ENCODE measurements around the gene SNORC. TPM values are rescaled to one million over a fixed set of nuclear protein-coding genes. Genes with fewer than 3 reads are reported as not detected.

Gene SNORC
- total RNA-seq, 4 donors from 2014 or later: 0.35 to 2.0 TPM; not detected in 2

DNA sequence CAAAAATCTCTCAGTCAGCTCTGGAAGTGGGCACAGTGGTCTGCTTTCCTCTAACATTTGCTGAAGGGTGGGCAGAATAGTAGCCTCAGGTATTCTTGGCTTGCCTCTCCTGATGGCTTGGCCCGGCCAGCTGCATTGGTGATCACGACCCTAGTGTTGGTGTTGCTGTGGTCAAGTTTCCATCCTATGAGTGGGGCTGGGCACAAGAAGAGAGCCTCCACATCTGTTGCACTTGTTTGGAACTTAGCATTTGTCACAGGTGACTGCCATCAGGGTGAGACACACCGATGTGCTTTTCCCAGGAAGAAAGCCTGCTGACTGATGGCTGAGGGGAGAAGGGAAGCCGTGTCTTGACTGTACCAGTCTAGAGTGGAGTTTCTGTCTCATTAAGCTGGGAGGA is 33.1 kb upstream of the SNORC start:
- intact Hi-C loops (cut with DNase I; ENCODE audit: low total_unique reads): no loop called here
- TF ChIP-seq POLR2A (IDR thresholded peaks at IDR 0.05): no peak
- TF ChIP-seq, protein P1, sequence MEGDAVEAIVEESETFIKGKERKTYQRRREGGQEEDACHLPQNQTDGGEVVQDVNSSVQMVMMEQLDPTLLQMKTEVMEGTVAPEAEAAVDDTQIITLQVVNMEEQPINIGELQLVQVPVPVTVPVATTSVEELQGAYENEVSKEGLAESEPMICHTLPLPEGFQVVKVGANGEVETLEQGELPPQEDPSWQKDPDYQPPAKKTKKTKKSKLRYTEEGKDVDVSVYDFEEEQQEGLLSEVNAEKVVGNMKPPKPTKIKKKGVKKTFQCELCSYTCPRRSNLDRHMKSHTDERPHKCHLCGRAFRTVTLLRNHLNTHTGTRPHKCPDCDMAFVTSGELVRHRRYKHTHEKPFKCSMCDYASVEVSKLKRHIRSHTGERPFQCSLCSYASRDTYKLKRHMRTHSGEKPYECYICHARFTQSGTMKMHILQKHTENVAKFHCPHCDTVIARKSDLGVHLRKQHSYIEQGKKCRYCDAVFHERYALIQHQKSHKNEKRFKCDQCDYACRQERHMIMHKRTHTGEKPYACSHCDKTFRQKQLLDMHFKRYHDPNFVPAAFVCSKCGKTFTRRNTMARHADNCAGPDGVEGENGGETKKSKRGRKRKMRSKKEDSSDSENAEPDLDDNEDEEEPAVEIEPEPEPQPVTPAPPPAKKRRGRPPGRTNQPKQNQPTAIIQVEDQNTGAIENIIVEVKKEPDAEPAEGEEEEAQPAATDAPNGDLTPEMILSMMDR (IDR thresholded peaks at IDR 0.05): no peak
- Histone ChIP-seq H3K27me3 (no peaks in the 10 kb centered on the region), H3K4me3 (no peak overlapping the region), H3K4me1 (no peaks in the 10 kb centered on the region), H3K36me3 (no peaks in the 10 kb centered on the region), H3K9me3 (no peaks in the 10 kb centered on the region), H3K27ac (no peak overlapping the region)
- no peak for DNase-seq

DNA sequence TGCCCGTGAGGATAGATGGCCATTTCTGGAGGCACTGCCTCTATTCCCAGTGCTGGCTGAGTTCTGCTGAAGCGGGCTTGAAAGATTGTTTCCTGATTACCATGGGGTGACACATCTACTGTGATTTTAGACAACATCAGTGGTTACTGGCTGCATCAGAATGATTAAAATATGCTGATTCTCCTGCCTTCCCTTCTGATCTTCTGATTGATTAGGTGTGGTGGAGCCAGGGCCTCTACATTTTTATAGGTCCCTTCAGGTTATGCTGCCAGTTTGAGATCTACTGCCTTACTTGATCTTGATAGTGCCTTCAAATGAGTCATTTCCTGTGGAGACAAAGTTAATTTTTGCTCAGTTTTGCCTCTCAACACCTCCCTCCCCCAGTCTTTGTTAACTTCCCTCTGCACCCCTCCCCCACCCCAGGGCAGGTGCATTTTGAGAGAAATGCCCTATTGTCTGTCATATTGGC is 31.6 kb upstream of the SNORC start:
- no peak for TF ChIP-seq POLR2A (IDR thresholded peaks at IDR 0.05)
- TF ChIP-seq, protein P1 (IDR thresholded peaks at IDR 0.05): no peak
- Histone ChIP-seq H3K27me3 (no peaks in the 10 kb centered on the region), H3K4me1 (no peaks in the 10 kb centered on the region), H3K36me3 (no peaks in the 10 kb centered on the region), H3K4me3 (no peak overlapping the region), H3K9me3 (no peaks in the 10 kb centered on the region), H3K27ac (no peak overlapping the region)
- intact Hi-C loops (cut with DNase I; ENCODE audit: low total_unique reads): no loop called here
- DNase-seq: no peak

DNA sequence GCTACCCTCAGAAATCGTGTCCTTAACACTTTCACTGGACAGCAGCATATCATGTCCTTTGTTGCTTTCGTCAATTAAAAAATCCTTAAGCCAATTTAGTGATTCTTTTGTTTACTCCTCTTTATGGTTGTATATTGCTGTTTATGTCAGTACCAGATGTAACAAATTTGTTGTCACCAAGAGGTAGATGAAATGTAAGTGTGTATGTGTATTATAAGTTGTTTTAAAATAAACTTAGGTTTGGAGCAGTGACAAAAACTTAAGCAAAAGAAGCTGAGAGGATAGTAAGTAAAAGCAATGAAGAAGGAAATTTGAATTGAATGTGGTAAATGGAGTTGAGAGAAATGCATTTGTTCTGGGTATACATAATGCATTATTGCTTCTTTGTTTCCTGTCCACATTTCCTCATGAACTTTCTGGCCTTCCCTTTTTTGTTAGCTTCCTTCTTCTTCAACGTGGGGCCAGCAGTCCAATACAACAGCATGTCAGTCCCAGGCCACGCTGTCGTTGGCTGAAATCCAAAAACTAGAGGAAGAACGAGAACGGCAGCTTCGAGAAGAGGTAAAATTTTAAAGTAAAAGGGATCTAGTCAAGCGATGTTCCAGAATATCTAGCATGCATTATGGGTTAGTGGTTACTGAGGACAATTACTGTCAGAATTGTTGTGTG is 30.5 kb upstream of the SNORC start:
- no peaks in the 10 kb centered on the region for H3K27me3 ChIP-seq
- no peaks in the 10 kb centered on the region for H3K36me3 ChIP-seq
- H3K4me3 ChIP-seq: no peak overlapping the region
- no peaks in the 10 kb centered on the region for H3K9me3 ChIP-seq
- TF ChIP-seq, protein P1 (IDR thresholded peaks at IDR 0.05): no peak
- no peak for TF ChIP-seq POLR2A (IDR thresholded peaks at IDR 0.05)
- DNase-seq: no peak
- no peak overlapping the region for H3K27ac ChIP-seq
- no peaks in the 10 kb centered on the region for H3K4me1 ChIP-seq
- intact Hi-C loops (cut with DNase I; ENCODE audit: low total_unique reads): no loop called here

DNA sequence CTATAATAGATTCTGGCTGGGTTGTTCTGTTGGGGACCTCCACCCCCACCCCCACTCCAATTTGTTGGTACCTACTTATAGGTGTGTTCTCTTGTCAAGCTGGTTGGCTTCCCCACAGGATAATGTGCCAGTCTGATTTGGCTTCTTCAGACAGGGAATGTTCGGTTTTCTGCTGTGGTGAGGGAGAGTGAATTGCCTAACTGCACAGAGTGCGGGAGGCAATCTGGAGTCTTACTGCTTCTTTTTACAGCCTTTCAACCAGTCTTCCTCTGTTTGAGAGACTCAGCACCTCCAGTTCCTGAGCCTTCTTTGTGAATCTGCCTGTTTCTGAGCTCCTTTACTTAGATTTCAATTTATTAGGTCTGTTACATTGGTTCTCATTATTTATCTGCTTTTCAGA is 27.4 kb upstream of the SNORC start:
- Histone ChIP-seq H3K9me3 (no peaks in the 10 kb centered on the region), H3K27ac (no peak overlapping the region), H3K4me3 (no peak overlapping the region), H3K4me1 (no peaks in the 10 kb centered on the region), H3K27me3 (no peaks in the 10 kb centered on the region), H3K36me3 (no peaks in the 10 kb centered on the region)
- intact Hi-C loops (cut with DNase I; ENCODE audit: low total_unique reads): no loop called here
- DNase-seq: no peak
- no peak for TF ChIP-seq POLR2A (IDR thresholded peaks at IDR 0.05)
- TF ChIP-seq, protein P1 (IDR thresholded peaks at IDR 0.05): no peak

DNA sequence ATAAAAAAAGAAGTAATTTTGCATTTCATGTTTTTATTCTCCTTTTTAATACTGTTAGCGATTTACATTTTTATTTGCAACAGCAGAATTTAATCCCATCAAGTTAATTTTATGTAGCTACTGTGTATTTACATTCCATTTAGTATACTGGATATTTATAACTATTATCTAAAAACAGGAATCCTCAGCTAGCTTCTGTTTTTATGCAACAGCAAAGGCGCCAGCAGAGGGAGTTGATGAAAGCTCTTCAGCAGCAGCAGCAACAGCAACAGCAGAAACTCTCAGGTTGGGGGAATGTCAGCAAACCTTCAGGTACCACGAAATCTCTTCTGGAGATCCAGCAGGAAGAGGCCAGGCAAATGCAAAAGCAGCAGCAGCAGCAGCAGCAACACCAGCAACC is 26.2 kb upstream of the SNORC start:
- no peak for DNase-seq
- Histone ChIP-seq H3K27ac (no peak overlapping the region), H3K9me3 (no peaks in the 10 kb centered on the region), H3K4me1 (no peaks in the 10 kb centered on the region), H3K27me3 (no peaks in the 10 kb centered on the region), H3K36me3 (no peaks in the 10 kb centered on the region), H3K4me3 (no peak overlapping the region)
- intact Hi-C loops (cut with DNase I; ENCODE audit: low total_unique reads): no loop called here
- TF ChIP-seq, protein P1 (IDR thresholded peaks at IDR 0.05): no peak
- TF ChIP-seq POLR2A (IDR thresholded peaks at IDR 0.05): no peak
